Testis (tissue), 5 donors: Measurements from ENCODE around the gene CORO7. TPM values are rescaled to one million over a fixed set of nuclear protein-coding genes. Genes with fewer than 3 reads are reported as not detected.

Experiments
- DNase-seq: peaks from one replicate; pipeline ENCODE4 v3.0.0-alpha.2; 2019
- H3K27ac ChIP-seq, 2 donors: fragments of 200-600 bp; sonication (generic); one replicate each; pipeline ENCODE4 v1.5.1; 2019
- H3K27me3 ChIP-seq: fragments of 200-600 bp; sonication (generic); one replicate; pipeline ENCODE4 v1.5.1; 2019
- H3K36me3 ChIP-seq: fragments of 200-600 bp; sonication (generic); one replicate; pipeline ENCODE4 v1.5.1; 2017; ENCODE audit warnings: low read depth; ENCODE audit errors: missing control alignments
- H3K4me1 ChIP-seq: fragments of 200-600 bp; sonication (generic); one replicate; pipeline ENCODE4 v1.5.1; 2019
- H3K4me3 ChIP-seq, 2 donors: fragments of 200-600 bp; sonication (generic); one replicate each; pipeline ENCODE4 v1.5.1; 2017 to 2019
- H3K9me3 ChIP-seq: fragments of 200-600 bp; sonication (generic); one replicate; pipeline ENCODE4 v1.5.1; 2017
- POLR2A ChIP-seq: fragments of 450-650 bp; IDR thresholded peaks from one replicate; pipeline ENCODE4 v1.6.1; 2017; ENCODE audit warnings: antibody characterized with exemption, mild to moderate bottlenecking, moderate library complexity
- WGBS, 2 donors: methylation state at CpG; one replicate each; pipeline ENCODE4 v1.1.5; 2018; 5-methylcytosine and 5-hydroxymethylcytosine counted together
- intact Hi-C: fragments of 100-400 bp; cut with DNase I; formaldehyde crosslinking; loops from one replicate; pipeline ENCODE4 v1.15.1; 2023; ENCODE audit warnings: low total_unique reads
- long read RNA-seq, 2 donors: transcript quantifications; one replicate each; lab custom pipeline, GENCODE V29; 2026
- polyA plus RNA-seq: library from polyadenylated mRNA; stranded (reverse); fragments of 350-450 nt; fragmentation: Illumina TruSeq; extraction: RNeasy Lipid Tissue Mini Kit (QIAGEN cat#74804); gene quantifications from one replicate; pipeline ENCODE4 v1.2.3, GENCODE V29; 2014; ENCODE audit warnings: low read depth, low replicate concordance; ENCODE audit not compliant: insufficient read depth
- total RNA-seq, 2 donors: library from RNA; depleted of rRNA; stranded (reverse); fragments of >200 nt; gene quantifications; one replicate each; pipeline ENCODE4 v1.2.3, GENCODE V29; 2016
- TF ChIP-seq, protein P1 (sequence below), 3 experiments: fragments of 450-650 bp in 2 of 3; fragments of 200-600 bp in 1 of 3; sonication (generic) in 1 of 3; IDR thresholded peaks; one replicate each; pipeline ENCODE4 v1.5.1; 2016 to 2019; ENCODE audit warnings: antibody characterized with exemption in 3 of 3, mild to moderate bottlenecking in 2 of 3, moderate library complexity in 1 of 3

Gene CORO7
- 100 to 1,000 TPM; 126 to 147 TPM for total RNA-seq
- 71.5 TPM for polyA plus RNA-seq
- long read RNA-seq, donor 1, partial matches to known transcripts = 0 of 2 reads
- long read RNA-seq, donor 1, other reads (novel, unspliced or antisense) = 0 of 2 reads
- long read RNA-seq, donor 2, partial matches to known transcripts = 0 of 5 reads
- long read RNA-seq, donor 2, other reads (novel, unspliced or antisense) = 0 of 5 reads

GRCh38 chr16:4416200-4417032 lies at the start of gene CORO7:
Gene CORO7 (minus strand): TSS chr16:4416596. CDS start chr16:4416518, 78 bp downstream.
- no peaks in the 10 kb centered on the region for H3K36me3 ChIP-seq
- H3K27me3 ChIP-seq = no peaks in the 10 kb centered on the region
- peak within 1 kb of the TSS; percentile 83 to 95 for H3K4me3 ChIP-seq
- H3K9me3 ChIP-seq = no peaks in the 10 kb centered on the region
- intact Hi-C loops = no loop called here
- H3K4me1 ChIP-seq = peaks cover 33% of the 10 kb centered on the region
- WGBS, 2 donors = 0% methylated on average over 1 to 55 of the region's 92 CpGs
- peak; percentile 97 for DNase-seq
- TF ChIP-seq POLR2A = no peak
- TF ChIP-seq, protein P1, sequence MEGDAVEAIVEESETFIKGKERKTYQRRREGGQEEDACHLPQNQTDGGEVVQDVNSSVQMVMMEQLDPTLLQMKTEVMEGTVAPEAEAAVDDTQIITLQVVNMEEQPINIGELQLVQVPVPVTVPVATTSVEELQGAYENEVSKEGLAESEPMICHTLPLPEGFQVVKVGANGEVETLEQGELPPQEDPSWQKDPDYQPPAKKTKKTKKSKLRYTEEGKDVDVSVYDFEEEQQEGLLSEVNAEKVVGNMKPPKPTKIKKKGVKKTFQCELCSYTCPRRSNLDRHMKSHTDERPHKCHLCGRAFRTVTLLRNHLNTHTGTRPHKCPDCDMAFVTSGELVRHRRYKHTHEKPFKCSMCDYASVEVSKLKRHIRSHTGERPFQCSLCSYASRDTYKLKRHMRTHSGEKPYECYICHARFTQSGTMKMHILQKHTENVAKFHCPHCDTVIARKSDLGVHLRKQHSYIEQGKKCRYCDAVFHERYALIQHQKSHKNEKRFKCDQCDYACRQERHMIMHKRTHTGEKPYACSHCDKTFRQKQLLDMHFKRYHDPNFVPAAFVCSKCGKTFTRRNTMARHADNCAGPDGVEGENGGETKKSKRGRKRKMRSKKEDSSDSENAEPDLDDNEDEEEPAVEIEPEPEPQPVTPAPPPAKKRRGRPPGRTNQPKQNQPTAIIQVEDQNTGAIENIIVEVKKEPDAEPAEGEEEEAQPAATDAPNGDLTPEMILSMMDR (IDR thresholded peaks at IDR 0.05) = peak in 1 of 3 experiments; percentile 48
- H3K27ac ChIP-seq = peak within 1 kb of the TSS; percentile 56 to 86

GRCh38 chr16:4463522-4464163 lies 47.2 kb upstream of the CORO7 start:
- intact Hi-C loops = no loop called here
- H3K4me1 ChIP-seq = peaks cover 6% of the 10 kb centered on the region
- no peak overlapping the region for H3K27ac ChIP-seq
- TF ChIP-seq, protein P1 (IDR thresholded peaks at IDR 0.05) = no peak
- no peak for TF ChIP-seq POLR2A
- H3K9me3 ChIP-seq = no peaks in the 10 kb centered on the region
- no peaks in the 10 kb centered on the region for H3K36me3 ChIP-seq
- DNase-seq = no peak
- WGBS, 2 donors = 87 to 91% methylated on average over 11 to 22 of the region's 22 CpGs
- no peaks in the 10 kb centered on the region for H3K27me3 ChIP-seq
- no peak overlapping the region for H3K4me3 ChIP-seq

GRCh38 chr16:4461250-4462085 lies 45.1 kb upstream of the CORO7 start:
- 74 to 85% methylated on average over 20 to 27 of the region's 27 CpGs for WGBS, 2 donors
- Histone ChIP-seq H3K9me3 (no peaks in the 10 kb centered on the region), H3K4me1 (peaks cover 6% of the 10 kb centered on the region), H3K4me3 (no peak overlapping the region), H3K36me3 (no peaks in the 10 kb centered on the region), H3K27me3 (no peaks in the 10 kb centered on the region), H3K27ac (no peak overlapping the region)
- intact Hi-C loops = no loop called here
- DNase-seq = no peak
- TF ChIP-seq POLR2A = no peak
- TF ChIP-seq, protein P1 (IDR thresholded peaks at IDR 0.05) = no peak

- no peak overlapping the region for H3K4me3 ChIP-seq
- no peak overlapping the region for H3K27ac ChIP-seq
- intact Hi-C loops = no loop called here
- H3K27me3 ChIP-seq = no peaks in the 10 kb centered on the region
- H3K36me3 ChIP-seq = no peaks in the 10 kb centered on the region
- WGBS, 2 donors = 89 to 90% methylated on average over 5 of the region's 5 CpGs
- H3K9me3 ChIP-seq = no peaks in the 10 kb centered on the region
- TF ChIP-seq, protein P1 (IDR thresholded peaks at IDR 0.05) = no peak
- no peak for TF ChIP-seq POLR2A
- DNase-seq = no peak
- peaks cover 6% of the 10 kb centered on the region for H3K4me1 ChIP-seq
Measured at GRCh38 chr16:4460936-4461249, 44.5 kb upstream of the CORO7 start.
